ENCODE measurements around the gene MAP2K6. TPM values are rescaled to one million over a fixed set of nuclear protein-coding genes. Genes with fewer than 3 reads are reported as not detected.

Gene MAP2K6
- total and polyA plus RNA-seq, 10 of the 15 experiments (the other 5 are each of a cell fraction or from before 2014, with no cell fraction given), result 15.6 to 70.3 (median 22.9) TPM

- FAIRE-seq (no peak), DNase-seq (ENCODE audit: low read depth, low spot score) (no peak), ATAC-seq (no peak)
- ChIA-PET RAD21 (ENCODE audit: unreplicated experiment) (no interaction called here), SMC1A (ENCODE audit: uncharacterized antibody, unreplicated experiment) (no interaction called here), POLR2A (no interaction called here), CTCF (interaction anchor here (2.0 to 2.7 kb wide), 2 partner anchors 14 to 16 kb away, joined by 10 to 11 read pairs; no protein-coding TSS in a partner anchor)
- no peak overlapping the region for H2AFZ ChIP-seq (ENCODE audit: control insufficient read depth, low read depth, low read length)
- no peaks in the 10 kb centered on the region for H3K9me3 ChIP-seq (replicated peaks; ENCODE audit: control insufficient read depth, insufficient read depth, low read length)
- in situ Hi-C loops (cut with MboI) (no loop called here), intact Hi-C loops (cut with micrococcal nuclease; ENCODE audit: unreplicated experiment) (no loop called here)
- H3K4me3 ChIP-seq, result no peak overlapping the region
- no peaks in the 10 kb centered on the region for H4K20me1 ChIP-seq (ENCODE audit: control insufficient read depth, insufficient read depth)
- no peaks in the 10 kb centered on the region for H3K79me2 ChIP-seq (ENCODE audit: control insufficient read depth, insufficient read depth, low read length)
- H3K9ac ChIP-seq (ENCODE audit: control insufficient read depth, insufficient read depth, low read length), result no peak overlapping the region
- 13% methylated on average over 3 of the region's 3 CpGs for WGBS (ENCODE audit: insufficient coverage, insufficient replicate concordance, low lambda C conversion rate, missing lambda C conversion rate)
- H3K4me2 ChIP-seq (ENCODE audit: control insufficient read depth, insufficient read depth), result no peak overlapping the region
- BruUV-seq (replicated peaks), result no TSS peak
- H3K27me3 ChIP-seq (replicated peaks in 1 of 2; ENCODE audit: control insufficient read depth in 2 of 2, insufficient read depth in 2 of 2, low read length in 1 of 2), result peaks cover 0 to 2% of the 10 kb centered on the region in 2 experiments; a peak in 3 of 4 replicates
- no peaks in the 10 kb centered on the region for H3K36me3 ChIP-seq (ENCODE audit: control insufficient read depth in 2 of 2, insufficient read depth in 2 of 2, low read length in 1 of 2)
- H3K27ac ChIP-seq (ENCODE audit: control insufficient read depth, insufficient read depth), result no peak overlapping the region
- no peaks in the 10 kb centered on the region for H3K4me1 ChIP-seq (ENCODE audit: control insufficient read depth, insufficient read depth, low read length)
- TF ChIP-seq BHLHE40 (IDR thresholded peaks at IDR 0.05; ENCODE audit: borderline replicate concordance in 1 of 2, low read depth in 2 of 2, low read length in 1 of 2) (no peak), ESRRA (IDR thresholded peaks at IDR 0.05; ENCODE audit: low read length) (no peak), USF2 (IDR thresholded peaks at IDR 0.05; ENCODE audit: borderline replicate concordance, low read depth, low read length) (no peak), NFIC (IDR thresholded peaks at IDR 0.05; ENCODE audit: low read depth, low read length) (no peak), ZBTB33 (IDR thresholded peaks at IDR 0.05) (no peak), EZH2 (IDR thresholded peaks at IDR 0.05; ENCODE audit: borderline replicate concordance, control insufficient read depth, low read depth, low read length) (no peak), PAX8 (IDR thresholded peaks at IDR 0.05) (no peak), ZSCAN29 (IDR thresholded peaks at IDR 0.05) (no peak), IKZF1 (conservative IDR thresholded peaks at IDR 0.05) (no peak), TARDBP (IDR thresholded peaks at IDR 0.05; ENCODE audit: borderline replicate concordance) (no peak), ZNF207 (IDR thresholded peaks at IDR 0.05; ENCODE audit: borderline replicate concordance) (no peak), SREBF2 (IDR thresholded peaks at IDR 0.05; ENCODE audit: low read length) (no peak), ATF2 (IDR thresholded peaks at IDR 0.05; ENCODE audit: low read length) (no peak), IRF4 (IDR thresholded peaks at IDR 0.05; ENCODE audit: low read depth, low read length) (no peak), CUX1 (IDR thresholded peaks at IDR 0.05; ENCODE audit: insufficient replicate concordance, low read depth, low read length) (no peak)
These were observed 178.3 kb downstream of the MAP2K6 start for GRCh38 chr17:69592692-69593350.
